Measurements from ENCODE around the gene MAMDC2. TPM values are rescaled to one million over a fixed set of nuclear protein-coding genes. Genes with fewer than 3 reads are reported as not detected.

MAMDC2 gene
- total RNA-seq, 3 donors from 2014 or later (not counting 1 experiment from before 2014, with no cell fraction given) = 0.10 to 0.32 TPM; not detected in 1

- TF ChIP-seq CTCF (IDR thresholded peaks at IDR 0.05) = no peak
- no peaks in the 10 kb centered on the region for H3K9me3 ChIP-seq (ENCODE audit: control insufficient read depth, insufficient read depth, low read length)
- no peaks in the 10 kb centered on the region for H3K36me3 Mint-ChIP-seq
- no peaks in the 10 kb centered on the region for H3K9me3 Mint-ChIP-seq
- peaks cover 3% of the 10 kb centered on the region for H3K4me1 ChIP-seq (ENCODE audit: control insufficient read depth, insufficient read depth, low read length)
- no peak overlapping the region for H3K27ac Mint-ChIP-seq
- no peak overlapping the region for H3K27ac ChIP-seq (ENCODE audit: low read length)
- ATAC-seq (no peak), DNase-seq (no peak)
- H3K4me1 Mint-ChIP-seq = peaks cover 0 to 8% of the 10 kb centered on the region in 2 donors
- H3K27me3 ChIP-seq (ENCODE audit: control insufficient read depth, insufficient read depth, low read length) = no peaks in the 10 kb centered on the region
- H3K4me3 ChIP-seq (ENCODE audit: low read length) = no peak overlapping the region
- no peak overlapping the region for H3K4me3 Mint-ChIP-seq
- 86% methylated on average over 5 of the region's 5 CpGs for WGBS (ENCODE audit: insufficient coverage)
- H3K36me3 ChIP-seq (ENCODE audit: control insufficient read depth, insufficient read depth, low read length) = no peaks in the 10 kb centered on the region
- intact Hi-C loops (cut with micrococcal nuclease) = loop anchor here (1.0 to 2.0 kb wide), 2 partner anchors 139 to 689 kb away; no protein-coding TSS in a partner anchor
- H3K27me3 Mint-ChIP-seq (ENCODE audit: low read depth in 2 of 2) = peaks cover 13 to 14% of the 10 kb centered on the region in 2 donors
Measured at GRCh38 chr9:70111641-70112236, 68.1 kb downstream of the MAMDC2 start.

- intact Hi-C loops (cut with micrococcal nuclease) = no loop called here
- TF ChIP-seq CTCF (IDR thresholded peaks at IDR 0.05) = no peak
Measured at GRCh38 chr9:70112981-70113380, 69.3 kb downstream of the MAMDC2 start.

GRCh38 chr9:70113403-70114022 is 69.9 kb downstream of the MAMDC2 start:
- Histone ChIP-seq H3K27me3 (ENCODE audit: control insufficient read depth, insufficient read depth, low read length) (no peaks in the 10 kb centered on the region), H3K36me3 (ENCODE audit: control insufficient read depth, insufficient read depth, low read length) (no peaks in the 10 kb centered on the region), H3K4me3 (ENCODE audit: low read length) (no peak overlapping the region), H3K9me3 (ENCODE audit: control insufficient read depth, insufficient read depth, low read length) (no peaks in the 10 kb centered on the region), H3K4me1 (ENCODE audit: control insufficient read depth, insufficient read depth, low read length) (peaks cover 3% of the 10 kb centered on the region), H3K27ac (ENCODE audit: low read length) (no peak overlapping the region)
- no peak overlapping the region for H3K27ac Mint-ChIP-seq
- H3K4me1 Mint-ChIP-seq = peaks cover 0 to 8% of the 10 kb centered on the region in 2 donors
- 63% methylated on average over 3 of the region's 4 CpGs for WGBS (ENCODE audit: insufficient coverage)
- H3K36me3 Mint-ChIP-seq = no peaks in the 10 kb centered on the region
- peak in 1 of 2 donors; percentile 32 for DNase-seq
- no peak overlapping the region for H3K4me3 Mint-ChIP-seq
- ATAC-seq = peak in 1 of 3 donors; percentile 43
- intact Hi-C loops (cut with micrococcal nuclease) = no loop called here
- peaks cover 7 to 18% of the 10 kb centered on the region in 2 donors for H3K27me3 Mint-ChIP-seq (ENCODE audit: low read depth in 2 of 2)
- TF ChIP-seq CTCF (IDR thresholded peaks at IDR 0.05) = peak; percentile 33
- H3K9me3 Mint-ChIP-seq = no peaks in the 10 kb centered on the region

More at GRCh38 chr9:70112981-70113380, 69.3 kb downstream of the MAMDC2 start:
- no peak for DNase-seq
- Histone ChIP-seq H3K36me3 (ENCODE audit: control insufficient read depth, insufficient read depth, low read length) (no peaks in the 10 kb centered on the region), H3K9me3 (ENCODE audit: control insufficient read depth, insufficient read depth, low read length) (no peaks in the 10 kb centered on the region), H3K27ac (ENCODE audit: low read length) (no peak overlapping the region), H3K27me3 (ENCODE audit: control insufficient read depth, insufficient read depth, low read length) (no peaks in the 10 kb centered on the region), H3K4me3 (ENCODE audit: low read length) (no peak overlapping the region), H3K4me1 (ENCODE audit: control insufficient read depth, insufficient read depth, low read length) (peaks cover 3% of the 10 kb centered on the region)
- no peak for ATAC-seq
- Mint-ChIP-seq H3K36me3 (no peaks in the 10 kb centered on the region), H3K4me1 (peaks cover 0 to 8% of the 10 kb centered on the region in 2 donors), H3K9me3 (no peaks in the 10 kb centered on the region), H3K27ac (no peak overlapping the region), H3K27me3 (ENCODE audit: low read depth in 2 of 2) (peaks cover 7 to 17% of the 10 kb centered on the region in 2 donors), H3K4me3 (no peak overlapping the region)
- 80% methylated on average over 1 of the region's 2 CpGs for WGBS (ENCODE audit: insufficient coverage)

Data from natural killer cell (primary cell).